Stimulated activated CD4-positive, alpha-beta T cell treated with anti-CD3 and anti-CD28 coated beads, Interleukin-15, amount 100 ng/mL, for 1 hour (primary cell): ENCODE data around the gene ZFP69.
"Not testable (repeated sequence)": the region's sequence is repeated elsewhere in the genome, so short reads cannot be mapped to it uniquely, and the experiment has no call there.

Experiments used
- DNase-seq, 2 donors: peaks; one replicate each; pipeline ENCODE4 v3.0.0-alpha.2; 2020; ENCODE audit warnings: low read depth in 1 of 2, low spot score in 1 of 2

Gene ZFP69

DNA sequence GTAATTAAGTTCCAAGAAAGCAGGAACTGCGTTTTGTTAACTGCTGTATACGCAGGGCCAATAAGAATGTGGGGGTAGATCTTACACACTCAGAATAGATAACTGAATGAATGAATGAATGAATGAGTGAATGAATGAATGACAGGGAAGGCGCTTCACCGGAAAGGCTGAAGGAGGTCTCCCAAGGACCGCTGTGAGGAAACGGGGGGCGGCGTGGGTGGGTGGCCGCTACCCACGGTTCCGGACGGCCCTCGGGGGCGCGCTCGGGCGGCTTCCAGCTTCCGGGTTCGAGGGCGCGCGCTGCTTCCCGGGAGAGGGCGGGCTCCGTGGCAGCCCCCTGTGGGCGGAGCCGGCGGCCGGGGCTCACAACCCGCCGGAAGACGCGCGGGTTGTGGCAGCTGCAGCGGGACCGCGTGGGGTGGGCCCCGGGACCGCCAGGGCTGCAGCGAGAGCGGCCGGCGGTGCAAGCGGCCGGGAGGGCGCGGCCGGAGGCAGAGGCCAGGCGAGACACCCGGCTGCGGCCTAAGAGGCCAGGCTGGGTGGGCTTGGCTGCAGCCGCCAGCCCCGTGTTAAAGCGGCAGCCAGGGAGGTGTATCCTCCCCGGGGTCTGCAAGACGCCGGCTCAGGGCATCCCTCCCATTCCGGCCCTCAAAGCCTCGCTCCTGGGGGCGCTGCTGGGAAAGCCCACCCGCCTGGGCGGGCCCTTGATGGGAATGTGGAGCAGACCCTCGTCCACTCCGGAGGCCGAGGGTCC, at the start of gene ZFP69:
ZFP69 (plus strand) TSS at position 367 of the 754 bp plus-strand sequence. CDS start 2,072 bp downstream, outside the sequence.
- DNase-seq = peak; percentile 36 to 66

DNA sequence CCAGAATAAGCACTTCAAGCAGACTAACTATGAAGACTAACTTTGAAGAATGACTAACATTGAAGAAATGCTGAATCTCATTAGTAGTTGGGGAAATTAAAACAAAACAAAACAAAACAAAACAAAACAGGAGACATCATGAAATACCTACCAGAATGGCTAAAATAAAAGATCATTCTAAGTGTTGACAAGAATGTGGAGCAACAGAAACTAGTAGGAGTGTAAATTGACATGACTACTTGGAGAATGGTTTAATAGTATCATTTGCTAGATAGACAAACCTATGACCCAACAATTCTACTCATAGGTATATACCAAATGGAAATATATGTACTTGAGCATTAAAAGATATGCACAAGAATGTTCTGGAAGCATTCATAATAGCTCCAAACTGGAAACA, 45.7 kb upstream of the ZFP69 start:
- DNase-seq = no peak

DNA sequence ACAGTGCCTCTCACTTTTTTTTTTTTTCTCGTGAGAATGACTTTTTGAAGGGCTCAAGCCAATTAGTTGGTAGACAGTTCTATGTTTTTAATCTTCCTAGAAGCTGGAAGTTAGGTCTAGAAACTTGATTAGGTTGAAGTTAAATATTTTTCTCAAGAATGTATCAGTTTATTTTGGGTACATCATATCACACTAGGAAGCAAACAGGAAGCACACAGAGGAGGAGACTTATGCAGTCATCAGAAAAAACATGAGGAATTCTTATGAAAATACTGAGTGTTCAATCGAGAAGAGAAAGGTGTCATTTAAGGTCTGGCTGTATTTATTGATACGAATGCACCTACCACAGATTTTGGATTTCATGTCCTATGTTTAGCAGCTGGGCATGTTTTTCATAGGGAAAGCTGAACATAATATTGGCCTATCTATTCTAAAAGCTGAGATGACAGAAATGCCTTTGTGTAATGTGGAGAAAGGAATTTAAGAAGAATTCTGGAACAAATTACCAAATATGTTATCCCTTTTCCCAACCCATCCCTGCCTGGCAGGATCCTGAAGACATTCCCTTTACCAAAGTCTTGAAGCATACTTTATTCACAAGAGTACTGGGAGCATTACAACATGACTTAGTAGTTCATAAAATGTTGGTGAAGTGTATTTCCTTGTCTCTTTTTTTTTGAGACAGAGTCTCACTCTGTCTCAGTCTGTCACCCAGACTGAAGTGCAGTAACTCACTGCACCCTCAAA, 44.3 kb upstream of the ZFP69 start:
- DNase-seq = no peak

DNA sequence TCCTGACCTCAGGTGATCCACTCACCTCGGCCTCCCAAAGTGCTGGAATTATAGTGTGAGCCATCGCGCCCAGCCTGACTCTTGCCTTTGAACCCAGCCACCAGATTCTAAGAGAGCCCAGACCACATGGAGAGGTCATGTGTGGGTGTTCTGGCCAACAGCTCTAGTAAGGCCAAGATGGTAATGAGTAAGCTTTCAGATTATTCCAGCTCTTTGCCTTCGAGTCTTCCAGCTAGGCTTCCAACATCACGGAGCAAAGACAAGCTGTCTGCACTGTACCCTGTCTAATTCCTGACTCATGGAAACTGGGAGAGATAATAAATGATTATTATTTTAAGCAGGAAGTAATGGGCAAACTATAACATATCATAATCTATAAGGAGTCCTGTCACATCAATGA, 41.6 kb upstream of the ZFP69 start:
- DNase-seq = no peak

DNA sequence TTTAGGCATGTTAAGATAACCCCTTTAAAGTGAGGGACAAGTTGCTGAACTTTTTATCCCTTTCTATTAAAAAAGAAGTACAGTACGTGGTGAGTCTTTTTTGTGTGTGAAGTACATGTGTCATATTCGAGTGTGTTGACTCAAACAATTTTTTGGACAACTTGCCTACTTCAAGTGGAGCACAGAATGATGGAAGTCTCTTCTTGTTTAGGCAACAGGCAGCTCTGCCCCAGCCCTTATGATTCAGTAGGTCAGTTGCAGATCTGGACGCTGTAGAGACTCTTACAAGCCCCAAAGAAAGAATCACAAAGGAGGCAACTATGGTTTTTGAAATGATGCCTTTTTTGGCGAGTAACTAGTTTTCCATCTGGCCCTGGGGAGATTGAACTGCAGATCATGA, 41.2 kb upstream of the ZFP69 start:
- DNase-seq = no peak

DNA sequence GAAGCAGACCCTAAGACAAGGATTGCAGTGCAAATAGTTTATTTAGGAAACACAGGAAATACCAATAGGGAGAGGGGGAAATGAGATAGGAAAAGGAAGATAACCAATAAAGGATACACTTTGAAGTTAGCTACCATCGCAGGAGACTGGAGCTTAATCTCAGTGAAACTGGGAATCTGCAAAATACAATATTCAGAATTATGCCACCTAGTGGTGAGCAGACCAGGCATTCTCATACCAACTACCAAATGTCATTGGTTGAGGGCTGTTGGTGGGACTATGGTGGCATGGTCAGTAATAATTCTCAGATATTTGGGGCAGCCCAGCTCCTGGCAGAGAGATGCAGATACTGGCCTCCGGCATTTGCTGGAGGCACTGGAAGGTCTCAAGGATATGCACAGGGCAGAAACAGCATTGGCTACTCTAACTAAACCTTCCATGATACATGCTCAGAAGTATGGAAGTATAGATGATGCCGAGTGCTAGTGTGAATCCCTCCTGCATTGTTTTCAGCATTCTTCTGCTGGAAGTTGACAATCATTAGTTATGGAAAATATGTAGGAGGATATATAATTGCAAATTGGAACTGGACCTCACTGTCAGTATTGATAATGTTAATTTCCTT, 38.6 kb upstream of the ZFP69 start:
- DNase-seq = no peak

DNA sequence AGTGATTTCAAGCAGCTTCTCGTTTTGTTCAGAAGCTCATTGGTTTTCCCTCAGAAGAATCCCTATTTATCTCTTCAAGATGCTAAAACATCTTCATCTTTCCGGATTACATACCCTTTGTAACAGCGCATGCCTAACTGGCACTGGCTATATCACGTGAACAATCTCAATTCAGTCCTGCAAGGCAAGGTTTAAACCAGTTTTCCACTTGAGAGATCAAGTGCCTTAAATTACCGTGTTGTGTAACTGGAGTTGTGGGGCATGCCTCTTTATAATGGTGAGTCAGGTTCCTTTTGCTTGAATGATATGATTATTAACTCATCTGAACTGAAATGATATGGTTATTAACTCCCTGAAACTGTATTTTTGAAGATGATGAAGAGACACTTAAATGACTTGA, 37.8 kb upstream of the ZFP69 start:
- DNase-seq = no peak

DNA sequence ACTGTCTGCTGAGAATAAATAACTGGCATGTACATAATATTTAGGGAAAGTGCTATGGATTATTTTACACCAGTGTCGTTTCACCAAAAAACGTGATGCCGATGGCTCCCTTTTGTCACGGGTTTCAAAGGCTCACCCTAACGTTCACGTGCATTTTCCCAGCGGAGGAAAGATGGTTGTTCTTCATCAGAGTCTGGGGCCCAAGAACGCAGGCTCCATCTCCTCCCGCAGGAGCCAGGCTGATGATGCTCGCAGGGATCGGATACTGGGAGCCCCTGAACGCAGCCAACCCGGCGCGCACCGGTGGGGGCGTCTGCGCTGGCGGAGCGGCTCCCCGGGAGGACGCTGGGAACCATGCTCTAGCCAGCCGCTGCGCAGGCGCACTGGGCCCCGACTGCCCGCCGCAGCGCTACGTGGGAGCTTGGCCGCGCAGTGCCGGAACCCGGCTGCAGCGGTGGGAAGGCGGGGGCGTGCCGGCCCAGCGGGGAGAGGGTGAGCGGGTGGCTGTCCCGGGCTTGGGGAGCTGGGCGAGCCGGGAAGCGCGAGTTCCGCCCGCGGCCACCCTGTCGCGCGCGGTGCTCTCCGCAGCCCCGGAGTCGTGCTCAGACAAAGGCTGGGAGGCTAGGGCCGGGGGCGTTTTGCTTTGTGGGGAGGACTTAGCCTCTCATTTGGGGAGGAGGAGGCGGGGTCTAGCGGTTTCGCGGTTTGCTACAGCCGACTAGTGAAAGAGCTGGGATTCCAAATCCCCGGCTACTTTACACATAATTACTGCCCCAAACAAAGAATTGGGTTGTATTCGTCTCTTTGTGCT, 27.2 kb upstream of the ZFP69 start, which contains the start of gene ZFP69B:
ZFP69B (plus strand) TSS at position 793 of the 811 bp plus-strand sequence. CDS start 486 bp downstream, outside the sequence.
- DNase-seq = peak; percentile 77 to 83

DNA sequence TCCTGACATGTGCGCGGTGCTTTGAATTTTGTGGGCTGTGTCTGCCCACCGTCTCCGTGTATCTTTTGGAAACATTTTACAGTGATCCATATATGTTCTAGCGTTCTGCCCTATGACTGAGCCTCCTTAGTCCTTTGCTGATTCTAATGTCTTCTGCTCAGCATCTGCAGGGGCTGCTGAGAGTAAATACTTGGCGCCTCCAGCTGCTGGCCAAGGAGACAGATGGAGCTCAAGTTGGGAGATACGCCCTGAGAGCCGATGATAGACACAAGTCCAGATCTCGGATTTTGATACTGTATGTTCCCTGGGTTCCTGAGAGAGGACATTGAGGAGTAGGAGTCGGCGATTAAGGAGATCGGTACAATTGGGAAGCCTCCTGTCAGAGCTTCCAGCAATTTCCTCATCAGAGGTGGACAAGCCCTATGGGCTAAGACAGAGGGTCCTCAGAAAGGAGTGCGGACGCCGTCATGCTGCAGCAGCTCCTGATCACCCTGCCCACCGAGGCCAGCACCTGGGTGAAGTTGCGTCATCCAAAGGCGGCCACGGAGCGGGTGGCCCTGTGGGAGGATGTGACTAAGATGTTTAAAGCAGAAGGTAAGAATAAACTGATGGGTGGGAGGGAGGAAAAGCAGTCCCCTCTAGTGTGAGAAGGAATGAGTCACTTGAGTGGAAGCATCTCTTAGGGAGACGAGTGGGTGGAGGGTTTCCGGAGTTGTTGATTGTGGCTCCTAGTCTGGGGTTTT, 26.4 kb upstream of the ZFP69 start:
- peak; percentile 40 to 71 for DNase-seq

DNA sequence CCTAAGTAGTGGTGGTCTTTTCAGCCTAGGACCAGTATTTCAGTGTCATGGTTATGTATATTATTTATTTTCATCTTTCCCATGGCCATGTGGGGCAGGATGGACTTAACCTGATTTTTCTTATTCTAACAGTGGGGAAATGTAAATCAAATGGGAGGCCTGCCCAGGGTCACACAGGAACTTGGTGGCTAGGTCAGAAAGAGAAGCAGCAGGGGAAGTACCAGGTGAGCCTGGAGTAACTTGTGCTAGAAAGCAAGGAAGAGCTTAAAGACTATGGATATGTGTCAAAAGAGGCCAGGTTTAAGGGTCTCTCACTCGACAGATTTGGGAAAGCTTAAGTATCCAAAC, 25.9 kb upstream of the ZFP69 start:
- DNase-seq = no peak

DNA sequence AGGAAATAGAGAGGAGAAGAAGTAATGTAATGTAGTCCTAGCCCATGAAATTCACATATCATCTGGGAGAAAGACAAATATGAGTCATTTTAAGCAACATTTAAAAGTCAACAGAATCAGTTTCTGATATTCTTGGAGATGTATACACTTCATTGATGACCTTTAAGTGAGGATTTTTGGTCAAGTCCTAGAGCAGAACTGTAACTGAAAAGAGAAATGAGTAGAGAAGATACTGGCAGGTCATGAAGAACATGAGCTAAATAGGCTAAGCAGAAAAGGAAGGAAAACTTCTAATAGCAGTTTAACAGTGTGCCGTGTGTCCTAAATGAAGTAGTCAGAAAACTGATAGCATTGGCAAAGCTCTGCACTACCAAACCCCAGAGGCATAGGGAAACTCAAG, 22.2 kb upstream of the ZFP69 start:
- no peak for DNase-seq

DNA sequence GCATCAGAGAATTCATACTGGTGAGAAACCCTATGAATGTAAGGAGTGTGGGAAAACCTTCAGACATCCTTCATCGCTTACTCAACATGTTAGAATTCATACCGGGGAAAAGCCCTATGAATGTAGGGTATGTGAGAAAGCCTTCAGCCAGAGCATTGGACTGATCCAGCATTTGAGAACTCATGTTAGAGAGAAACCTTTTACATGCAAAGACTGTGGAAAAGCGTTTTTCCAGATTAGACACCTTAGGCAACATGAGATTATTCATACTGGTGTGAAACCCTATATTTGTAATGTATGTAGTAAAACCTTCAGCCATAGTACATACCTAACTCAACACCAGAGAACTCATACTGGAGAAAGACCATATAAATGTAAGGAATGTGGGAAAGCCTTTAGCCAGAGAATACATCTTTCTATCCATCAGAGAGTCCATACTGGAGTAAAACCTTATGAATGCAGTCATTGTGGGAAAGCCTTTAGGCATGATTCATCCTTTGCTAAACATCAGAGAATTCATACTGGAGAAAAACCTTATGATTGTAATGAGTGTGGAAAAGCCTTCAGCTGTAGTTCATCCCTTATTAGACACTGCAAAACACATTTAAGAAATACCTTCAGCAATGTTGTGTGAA, 14.0 kb upstream of the ZFP69 start:
- no peak for DNase-seq

DNA sequence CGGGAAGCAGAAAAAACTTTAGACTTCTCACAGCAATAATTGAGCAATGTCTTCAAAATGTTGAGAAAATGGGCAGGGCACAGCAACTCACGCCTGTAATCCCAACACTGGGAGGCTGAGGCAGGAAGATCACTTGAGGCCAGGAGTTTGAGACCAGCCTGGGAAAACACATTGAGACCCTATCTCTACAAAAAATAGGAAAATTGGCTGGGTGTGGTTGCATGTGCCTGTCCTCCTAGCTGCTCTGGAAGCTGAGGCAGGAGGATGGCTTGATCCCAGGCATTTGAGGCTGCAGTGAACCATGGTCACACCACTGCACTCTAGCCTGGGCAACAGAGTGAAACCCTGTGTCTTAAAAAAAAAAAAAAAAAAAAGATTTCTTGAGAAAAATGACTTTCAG, 7.8 kb upstream of the ZFP69 start:
- no peak for DNase-seq

DNA sequence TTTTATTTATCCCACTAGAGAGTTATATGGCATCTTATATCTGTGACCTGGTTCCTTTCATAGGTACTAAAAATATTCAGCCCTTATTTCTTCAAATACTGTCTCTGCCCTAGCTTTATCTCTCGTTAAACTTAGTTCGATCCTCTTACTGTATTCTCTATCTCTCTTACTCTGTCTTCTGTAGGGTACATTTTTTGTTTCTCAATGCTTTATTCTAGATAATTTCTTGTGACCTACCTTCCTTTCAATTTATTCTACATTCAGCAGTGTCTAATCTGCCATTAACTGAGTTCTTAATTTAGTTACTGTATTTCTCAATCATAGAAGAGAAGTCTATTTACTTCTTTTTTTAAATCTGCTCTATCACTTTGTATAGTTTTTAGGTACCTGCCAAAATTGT, 1.8 kb upstream of the ZFP69 start:
- DNase-seq = no peak

DNA sequence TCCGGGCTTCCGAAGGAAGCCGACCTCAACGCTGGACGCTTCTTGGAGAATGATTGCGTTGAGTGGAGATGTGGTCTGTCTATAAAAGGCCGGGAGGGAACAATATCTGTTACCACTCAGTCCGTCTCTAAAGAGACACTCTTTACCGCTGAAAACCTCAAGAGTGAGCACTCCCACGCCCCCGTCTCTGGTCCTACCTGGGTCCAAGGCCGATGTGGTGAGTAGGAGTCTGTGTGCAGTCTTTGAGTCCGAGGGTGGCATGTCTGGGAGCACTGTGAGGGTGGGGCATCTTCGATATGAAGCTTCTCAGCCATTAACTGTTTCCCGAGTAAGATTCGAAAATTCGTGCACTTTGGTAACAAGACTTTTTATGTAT, 576 bp downstream of the ZFP69 start:
- no peak for DNase-seq

DNA sequence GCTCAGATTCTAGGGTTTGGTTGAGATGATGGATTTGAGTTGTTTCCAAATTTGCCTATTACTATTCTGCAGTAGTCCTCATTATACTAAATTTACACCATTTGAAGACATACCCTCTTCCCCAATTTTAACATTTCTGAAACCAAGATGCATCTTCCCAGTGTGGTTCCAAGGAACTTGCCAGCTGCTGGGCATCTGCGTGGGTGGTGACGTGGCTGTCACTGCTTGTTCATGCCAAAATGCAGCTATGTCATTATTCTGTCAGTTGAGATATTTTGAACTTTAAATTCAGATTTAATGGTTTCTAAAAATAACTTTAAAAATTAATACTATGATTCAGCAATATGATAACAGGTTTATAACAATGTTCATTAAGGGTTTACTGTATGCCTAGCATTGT, 1.2 kb downstream of the ZFP69 start:
- DNase-seq = no peak

DNA sequence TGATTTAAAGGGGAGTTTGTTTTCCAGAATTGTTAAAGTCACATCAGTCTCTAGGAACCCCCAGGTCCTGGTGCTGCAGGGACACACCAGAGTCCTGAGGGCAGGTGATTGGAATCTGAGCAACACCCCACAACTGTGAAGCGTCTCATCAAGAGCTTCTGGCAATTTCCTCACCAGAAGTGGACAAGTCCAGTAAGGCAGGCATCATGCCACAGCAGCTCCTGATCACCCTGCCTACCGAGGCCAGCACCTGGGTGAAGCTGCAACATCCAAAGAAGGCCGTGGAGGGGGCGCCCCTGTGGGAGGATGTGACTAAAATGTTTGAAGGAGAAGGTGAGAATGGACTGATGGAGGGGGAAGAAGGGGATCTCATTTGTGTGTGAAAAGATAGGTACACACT, 2.1 kb downstream of the ZFP69 start:
- DNase-seq = no peak

DNA sequence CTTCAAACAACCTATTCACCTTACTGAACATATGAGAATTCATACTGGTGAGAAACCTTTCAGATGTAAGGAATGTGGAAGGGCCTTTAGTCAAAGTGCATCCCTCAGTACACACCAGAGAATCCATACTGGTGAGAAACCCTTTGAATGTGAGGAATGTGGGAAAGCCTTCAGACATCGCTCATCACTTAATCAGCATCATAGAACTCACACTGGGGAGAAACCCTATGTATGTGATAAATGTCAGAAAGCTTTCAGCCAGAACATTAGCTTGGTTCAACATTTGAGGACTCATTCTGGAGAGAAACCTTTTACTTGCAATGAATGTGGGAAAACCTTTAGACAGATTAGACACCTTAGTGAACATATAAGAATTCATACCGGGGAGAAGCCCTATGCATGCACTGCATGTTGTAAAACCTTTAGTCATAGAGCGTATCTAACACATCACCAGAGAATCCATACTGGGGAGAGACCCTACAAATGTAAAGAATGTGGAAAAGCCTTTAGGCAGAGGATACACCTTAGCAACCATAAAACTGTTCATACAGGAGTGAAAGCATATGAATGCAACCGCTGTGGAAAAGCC, 18.3 kb downstream of the ZFP69 start:
- DNase-seq = no peak

DNA sequence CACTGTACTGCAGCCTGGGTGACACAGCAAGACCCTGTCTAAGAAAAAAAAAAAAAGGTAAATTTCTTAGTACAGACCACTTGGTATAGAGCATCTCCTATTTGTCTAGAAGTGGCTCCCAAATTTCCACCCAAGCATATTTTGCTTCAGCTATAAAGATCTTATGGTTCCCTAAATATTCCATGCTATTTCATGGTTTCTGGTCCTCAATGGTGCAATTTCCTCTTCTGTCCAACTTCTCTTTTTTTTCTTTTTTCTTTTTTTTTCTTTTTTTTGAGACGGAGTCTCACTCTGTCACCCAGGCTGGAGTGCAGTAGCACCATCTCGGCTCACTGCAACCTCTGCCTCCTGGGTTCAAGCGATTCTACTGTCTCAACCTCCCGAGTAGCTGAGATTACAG, 25.6 kb downstream of the ZFP69 start:
- DNase-seq = not testable (repeated sequence)

DNA sequence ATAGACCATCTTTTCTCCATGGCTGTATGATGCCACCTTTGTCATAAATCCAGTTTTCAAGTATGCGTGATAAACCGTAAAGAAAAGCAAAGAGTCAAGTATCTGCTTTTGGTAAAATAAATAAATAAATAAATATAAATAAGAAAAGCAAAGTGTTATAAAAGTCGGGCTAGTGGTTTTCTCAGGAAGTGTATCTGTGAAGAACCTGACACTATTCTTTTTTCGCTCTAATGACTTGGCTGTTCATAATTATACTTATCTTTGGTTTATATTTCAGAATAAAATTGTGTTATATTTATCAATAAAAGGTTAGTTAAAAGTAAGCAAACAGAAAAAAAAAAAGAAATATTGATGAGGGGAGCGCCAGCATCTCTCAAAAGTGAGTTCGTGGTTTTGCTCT, 30.9 kb downstream of the ZFP69 start:
- DNase-seq = no peak
